H9 (cell line): Measurements from ENCODE around the gene CDHR2. TPM values are rescaled to one million over a fixed set of nuclear protein-coding genes. Genes with fewer than 3 reads are reported as not detected.

Experiments used
- DNase-seq: peaks from one replicate; pipeline ENCODE4 v3.0.0-alpha.2; 2017
- H2AFZ ChIP-seq: one replicate; pipeline ENCODE4 v1.6.1; 2013; ENCODE audit warnings: mild to moderate bottlenecking, low read length, control low read depth, moderate library complexity
- H2AK5ac ChIP-seq: 2 replicates; pipeline ENCODE4 v1.6.1; 2013; ENCODE audit warnings: low read length, control low read depth, mixed read lengths; ENCODE audit not compliant: insufficient read length
- H2BK120ac ChIP-seq: one replicate; pipeline ENCODE4 v1.6.1; 2013; ENCODE audit warnings: low read depth, mild to moderate bottlenecking, low read length, control low read depth, inconsistent platforms; ENCODE audit not compliant: poor library complexity, severe bottlenecking
- H2BK12ac ChIP-seq: 2 replicates; pipeline ENCODE4 v1.6.1; 2013; ENCODE audit warnings: low read length, control low read depth, mixed read lengths, low read depth; ENCODE audit not compliant: insufficient read length
- H2BK15ac ChIP-seq: 2 replicates; pipeline ENCODE4 v1.6.1; 2013; ENCODE audit warnings: low read depth, low read length, control low read depth
- H2BK20ac ChIP-seq: one replicate; pipeline ENCODE4 v1.6.1; 2013; ENCODE audit warnings: low read depth, mild to moderate bottlenecking, low read length, control low read depth, inconsistent platforms; ENCODE audit not compliant: poor library complexity, severe bottlenecking
- H2BK5ac ChIP-seq: 2 replicates; pipeline ENCODE4 v1.6.1; 2013; ENCODE audit warnings: low read length, control low read depth, mixed read lengths; ENCODE audit not compliant: insufficient read length
- H3K14ac ChIP-seq: 2 replicates; pipeline ENCODE4 v1.6.1; 2013; ENCODE audit warnings: low read length, control low read depth; ENCODE audit not compliant: insufficient read depth
- H3K18ac ChIP-seq: 2 replicates; pipeline ENCODE4 v1.6.1; 2013; ENCODE audit warnings: low read depth, mild to moderate bottlenecking, mixed read lengths, low read length, control low read depth; ENCODE audit not compliant: insufficient read length
- H3K23ac ChIP-seq: 2 replicates; pipeline ENCODE4 v1.6.1; 2013; ENCODE audit warnings: low read length, control low read depth, mixed read lengths, low read depth; ENCODE audit not compliant: insufficient read length
- H3K23me2 ChIP-seq: 2 replicates; pipeline ENCODE4 v1.6.1; 2013; ENCODE audit warnings: low read depth, mild to moderate bottlenecking, mixed read lengths, low read length, control low read depth; ENCODE audit not compliant: insufficient read length, poor library complexity, severe bottlenecking
- H3K27ac ChIP-seq: 2 replicates; pipeline ENCODE4 v1.5.1; 2013; ENCODE audit warnings: low read length, control low read depth, mixed read lengths, low read depth; ENCODE audit not compliant: insufficient read length
- H3K27me3 ChIP-seq: 2 replicates; pipeline ENCODE4 v1.6.1; 2013; ENCODE audit warnings: low read length, control low read depth, inconsistent platforms; ENCODE audit not compliant: insufficient read depth
- H3K4ac ChIP-seq: 2 replicates; pipeline ENCODE4 v1.6.1; 2013; ENCODE audit warnings: low read depth, mild to moderate bottlenecking, control low read depth, inconsistent platforms, low read length, moderate library complexity
- H3K4me1 ChIP-seq: 2 replicates; pipeline ENCODE4 v1.6.1; 2013; ENCODE audit warnings: low read length, control low read depth, inconsistent platforms; ENCODE audit not compliant: insufficient read depth
- H3K4me2 ChIP-seq: 2 replicates; pipeline ENCODE4 v1.6.1; 2013; ENCODE audit warnings: low read length, control low read depth, mixed read lengths; ENCODE audit not compliant: insufficient read length, insufficient read depth
- H3K56ac ChIP-seq: 2 replicates; pipeline ENCODE4 v1.6.1; 2013; ENCODE audit warnings: low read depth, mild to moderate bottlenecking, mixed read lengths, low read length, control low read depth; ENCODE audit not compliant: insufficient read length
- H3K79me1 ChIP-seq: 2 replicates; pipeline ENCODE4 v1.6.1; 2013; ENCODE audit warnings: low read depth, mild to moderate bottlenecking, moderate library complexity, low read length, control low read depth, inconsistent platforms; ENCODE audit not compliant: insufficient read depth, poor library complexity, severe bottlenecking
- H3K79me2 ChIP-seq: 2 replicates; pipeline ENCODE4 v1.6.1; 2013; ENCODE audit warnings: low read length, control low read depth, inconsistent platforms; ENCODE audit not compliant: insufficient read depth
- H3K9ac ChIP-seq: 2 replicates; pipeline ENCODE4 v1.6.1; 2013; ENCODE audit warnings: low read length, control low read depth, mixed read lengths; ENCODE audit not compliant: insufficient read length; ENCODE audit errors: extremely low read depth
- H3K9me3 ChIP-seq: one replicate; pipeline ENCODE4 v1.6.1; 2013; ENCODE audit warnings: low read depth, low read length, inconsistent platforms; ENCODE audit not compliant: control insufficient read depth
- H3T11ph ChIP-seq: one replicate; pipeline ENCODE4 v1.6.1; 2013; ENCODE audit warnings: mild to moderate bottlenecking, low read length, control low read depth, inconsistent platforms
- H4K20me1 ChIP-seq: one replicate; pipeline ENCODE4 v1.6.1; 2013; ENCODE audit not compliant: control insufficient read depth, insufficient read length, insufficient read depth
- H4K5ac ChIP-seq: 2 replicates; pipeline ENCODE4 v1.6.1; 2013; ENCODE audit warnings: low read depth, mild to moderate bottlenecking, mixed read lengths, low read length, control low read depth; ENCODE audit not compliant: insufficient read length
- H4K8ac ChIP-seq: replicated peaks from 2 replicates; pipeline ENCODE4 v1.6.1; 2013; ENCODE audit warnings: low read length, control low read depth, mixed read lengths, low read depth; ENCODE audit not compliant: insufficient read length
- H4K91ac ChIP-seq: 2 replicates; pipeline ENCODE4 v1.6.1; 2013; ENCODE audit warnings: low read depth, mild to moderate bottlenecking, moderate library complexity, mixed read lengths, low read length, control low read depth; ENCODE audit not compliant: insufficient read length
- H3K27ac Mint-ChIP-seq, 3 experiments: 2 replicates in 2 of 3; 3 replicates in 1 of 3; pipeline ENCODE4 v1.8.0; 2020 to 2021; ENCODE audit warnings: mixed read lengths in 3 of 3, mild to moderate bottlenecking in 1 of 3, moderate library complexity in 1 of 3
- H3K27me3 Mint-ChIP-seq: 2 replicates; pipeline ENCODE4 v1.8.0; 2021; ENCODE audit warnings: low read depth, mild to moderate bottlenecking, moderate library complexity, mixed read lengths
- H3K36me3 Mint-ChIP-seq, 3 experiments: 2 replicates in 2 of 3; 3 replicates in 1 of 3; pipeline ENCODE4 v1.8.0; 2020 to 2021; ENCODE audit warnings: low read depth in 3 of 3, mixed read lengths in 3 of 3; ENCODE audit not compliant: insufficient read depth in 1 of 3
- H3K4me1 Mint-ChIP-seq, 2 experiments: 2 replicates each; pipeline ENCODE4 v1.8.0; 2020; ENCODE audit warnings: mixed read lengths in 2 of 2
- H3K4me3 Mint-ChIP-seq, 2 experiments: 2 replicates in 1 of 2; 3 replicates in 1 of 2; pipeline ENCODE4 v1.8.0; 2020 to 2021; ENCODE audit warnings: mild to moderate bottlenecking in 2 of 2, mixed read lengths in 2 of 2, moderate library complexity in 1 of 2
- H3K9me3 Mint-ChIP-seq, 2 experiments: 2 replicates in 1 of 2; 3 replicates in 1 of 2; pipeline ENCODE4 v1.8.0; 2020; ENCODE audit warnings: mild to moderate bottlenecking in 2 of 2, mixed read lengths in 2 of 2, moderate library complexity in 1 of 2
- CTCF ChIP-seq: fragments of 200-600 bp; sonication (generic); conservative IDR thresholded peaks from 3 replicates; pipeline ENCODE4 v1.8.0; 2021; ENCODE audit warnings: antibody characterized with exemption, mild to moderate bottlenecking
- WGBS: extraction: QIAGEN DNeasy Blood & Tissue Kit; methylation state at CpG from one replicate; pipeline ENCODE4 v1.1.7; 2013; ENCODE audit warnings: missing lambda C conversion rate, low lambda C conversion rate, mixed read lengths; ENCODE audit not compliant: insufficient read length; ENCODE audit errors: extremely low coverage; 5-methylcytosine and 5-hydroxymethylcytosine counted together
- total RNA-seq: library from RNA; stranded (reverse); gene quantifications from 2 replicates; pipeline ENCODE4 v1.2.1, GENCODE V29; 2021

The CDHR2 gene
- total RNA-seq, 1 experiment from 2014 or later = 0.90 TPM

GRCh38 chr5:176532795-176533194 lies 16.3 kb upstream of the CDHR2 start:
- Mint-ChIP-seq H3K4me3 (no peak overlapping the region), H3K27ac (peak overlapping the region in 1 of 3 experiments; percentile 52; a peak in 1 of 7 replicates), H3K27me3 (no peaks in the 10 kb centered on the region), H3K4me1 (peaks cover 25 to 27% of the 10 kb centered on the region in 2 experiments), H3K9me3 (no peaks in the 10 kb centered on the region), H3K36me3 (peaks cover 30 to 63% (median 63%) of the 10 kb centered on the region in 3 experiments)
- H3K14ac ChIP-seq = no peak overlapping the region
- H4K91ac ChIP-seq = no peak overlapping the region
- no peak overlapping the region for H2BK15ac ChIP-seq
- no peak overlapping the region for H2BK20ac ChIP-seq
- no peak overlapping the region for H3K9ac ChIP-seq
- no peak overlapping the region for H3K4me2 ChIP-seq
- H2BK12ac ChIP-seq = no peak overlapping the region
- H4K20me1 ChIP-seq = peaks cover 2% of the 10 kb centered on the region
- no peak overlapping the region for H4K8ac ChIP-seq
- no peaks in the 10 kb centered on the region for H3K27me3 ChIP-seq
- no peak overlapping the region for H2AFZ ChIP-seq
- H3K27ac ChIP-seq = no peak overlapping the region
- no peak overlapping the region for H2BK120ac ChIP-seq
- no peak overlapping the region for H3K18ac ChIP-seq
- H2AK5ac ChIP-seq = no peak overlapping the region
- no peak overlapping the region for H4K5ac ChIP-seq
- peaks cover 8% of the 10 kb centered on the region for H3K23me2 ChIP-seq
- H3K79me2 ChIP-seq = peaks cover 38% of the 10 kb centered on the region
- peaks cover 3% of the 10 kb centered on the region for H3K79me1 ChIP-seq
- no peaks in the 10 kb centered on the region for H3K9me3 ChIP-seq
- TF ChIP-seq CTCF = no peak
- no peak overlapping the region for H3K56ac ChIP-seq
- no peaks in the 10 kb centered on the region; the same call in 1 of the 2 replicates for H3K4me1 ChIP-seq
- no peak for DNase-seq
- H3T11ph ChIP-seq = no peak overlapping the region
- no peak overlapping the region for H3K4ac ChIP-seq
- no CpG with 5 or more reads among the region's 9 CpGs for WGBS
- H2BK5ac ChIP-seq = no peak overlapping the region
- no peak overlapping the region for H3K23ac ChIP-seq
